EL (cell line): Measurements from ENCODE around the gene PPM1H.

Experiments
- DNase-seq: peaks from one replicate; pipeline ENCODE4 v3.0.0-alpha.2; 2016

PPM1H gene

GRCh38 chr12:62868820-62869219, 66.1 kb downstream of the PPM1H start:
- no peak for DNase-seq

- DNase-seq, result peak; percentile 90
These were observed 68.4 kb downstream of the PPM1H start for GRCh38 chr12:62866451-62867082.

GRCh38 chr12:62865937-62866336, 69.0 kb downstream of the PPM1H start:
- DNase-seq, result peak; percentile 40

- no peak for DNase-seq
These were observed 69.9 kb downstream of the PPM1H start for GRCh38 chr12:62865065-62865464.

- DNase-seq, result peak; percentile 71
These were observed 72.6 kb downstream of the PPM1H start for GRCh38 chr12:62862259-62862881.

GRCh38 chr12:62861586-62861985, 73.4 kb downstream of the PPM1H start:
- DNase-seq, result no peak

GRCh38 chr12:62860501-62861411, 74.2 kb downstream of the PPM1H start:
- no peak for DNase-seq

GRCh38 chr12:62860020-62860419, 74.9 kb downstream of the PPM1H start:
- DNase-seq, result no peak

- no peak for DNase-seq
These were observed 75.6 kb downstream of the PPM1H start for GRCh38 chr12:62859321-62859737.

GRCh38 chr12:62856454-62856853, 78.5 kb downstream of the PPM1H start:
- no peak for DNase-seq

- no peak for DNase-seq
These were observed 80.9 kb downstream of the PPM1H start for GRCh38 chr12:62854024-62854423.

- no peak for DNase-seq
These were observed 85.6 kb downstream of the PPM1H start for GRCh38 chr12:62849398-62849797.

- peak; percentile 93 for DNase-seq
These were observed 86.5 kb downstream of the PPM1H start for GRCh38 chr12:62848418-62848817.

GRCh38 chr12:62847709-62848108, 87.2 kb downstream of the PPM1H start:
- DNase-seq, result no peak

- peak; percentile 81 for DNase-seq
These were observed 88.5 kb downstream of the PPM1H start for GRCh38 chr12:62846491-62846890.

- DNase-seq, result no peak
These were observed 90.0 kb downstream of the PPM1H start for GRCh38 chr12:62844915-62845314.

- DNase-seq, result no peak
These were observed 91.2 kb downstream of the PPM1H start for GRCh38 chr12:62843716-62844115.

GRCh38 chr12:62841846-62842245, 93.1 kb downstream of the PPM1H start:
- no peak for DNase-seq

- DNase-seq, result no peak
These were observed 94.1 kb downstream of the PPM1H start for GRCh38 chr12:62840806-62841205.

GRCh38 chr12:62839869-62840660, 94.9 kb downstream of the PPM1H start:
- DNase-seq, result peak; percentile 38

GRCh38 chr12:62834971-62835547, 99.9 kb downstream of the PPM1H start:
- peak; percentile 45 for DNase-seq

- DNase-seq, result no peak
These were observed 100.5 kb downstream of the PPM1H start for GRCh38 chr12:62834406-62834805.

GRCh38 chr12:62833634-62834033, 101.3 kb downstream of the PPM1H start:
- DNase-seq, result no peak
